Activated B cell treated with CpG ODN at 0.5 μM for 24 hours (primary cell): Measurements from ENCODE around the gene LTBP2. TPM values are rescaled to one million over a fixed set of nuclear protein-coding genes. Genes with fewer than 3 reads are reported as not detected.

Experiments used
- ATAC-seq: fragments of 200-7000 bp; cut with Tn5 transposase; one replicate; pipeline ENCODE4 v1.10.0; 2021; ENCODE audit warnings: low read depth, mild to moderate bottlenecking, moderate library complexity
- CTCF ChIA-PET: fragments of 350-600 bp; sonication (Branson Sonifier 250); formaldehyde crosslinking; loops from one replicate; lab custom pipeline; 2021; ENCODE audit warnings: antibody characterized with exemption; lab: Charles Lee
- POLR2A ChIA-PET: fragments of 350-600 bp; sonication (Branson Sonifier 250); formaldehyde crosslinking; loops from one replicate; lab custom pipeline; 2021; ENCODE audit warnings: antibody characterized with exemption; lab: Charles Lee
- DNase-seq: peaks from one replicate; pipeline ENCODE4 v3.0.0; 2022
- H3K27ac Mint-ChIP-seq: one replicate; pipeline ENCODE4 v1.8.0; 2020; ENCODE audit warnings: mixed read lengths
- H3K27me3 Mint-ChIP-seq: one replicate; pipeline ENCODE4 v1.8.0; 2021; ENCODE audit warnings: mixed read lengths
- H3K36me3 Mint-ChIP-seq: one replicate; pipeline ENCODE4 v1.8.0; 2021; ENCODE audit warnings: low read depth, mixed read lengths
- H3K4me1 Mint-ChIP-seq: one replicate; pipeline ENCODE4 v1.8.0; 2021; ENCODE audit warnings: mixed read lengths
- H3K4me3 Mint-ChIP-seq: one replicate; pipeline ENCODE4 v1.8.0; 2020; ENCODE audit warnings: mild to moderate bottlenecking, mixed read lengths
- H3K9me3 Mint-ChIP-seq: one replicate; pipeline ENCODE4 v1.8.0; 2020; ENCODE audit warnings: mixed read lengths
- CTCF ChIP-seq: fragments of 200-600 bp; IDR thresholded peaks from one replicate; pipeline ENCODE4 v1.8.0; 2022; ENCODE audit warnings: antibody characterized with exemption, mild to moderate bottlenecking
- intact Hi-C: fragments of 100-400 bp; cut with micrococcal nuclease; formaldehyde crosslinking; loops from one replicate; pipeline ENCODE4 v1.15.1; 2024
- total RNA-seq: library from RNA; stranded (reverse); gene quantifications from 2 replicates; pipeline ENCODE4 v1.2.3, GENCODE V29; 2022

LTBP2 gene
- total RNA-seq, 1 donor from 2014 or later = 0.11 TPM

GRCh38 chr14:74595006-74595735, 16.9 kb downstream of the LTBP2 start:
- CTCF ChIA-PET = interaction anchor here (1.3 to 3.0 kb wide), 2 partner anchors 14 to 17 kb away, joined by 4 to 14 read pairs; partner anchors contain the start of gene LTBP2
- no peaks in the 10 kb centered on the region for H3K27me3 Mint-ChIP-seq
- POLR2A ChIA-PET = no interaction called here
- no peak for TF ChIP-seq CTCF
- H3K4me3 Mint-ChIP-seq = no peak overlapping the region
- DNase-seq = no peak
- H3K36me3 Mint-ChIP-seq = no peaks in the 10 kb centered on the region
- intact Hi-C loops = no loop called here
- H3K4me1 Mint-ChIP-seq = peaks cover 29% of the 10 kb centered on the region
- no peaks in the 10 kb centered on the region for H3K9me3 Mint-ChIP-seq
- H3K27ac Mint-ChIP-seq = no peak overlapping the region
- no peak for ATAC-seq

GRCh38 chr14:74594606-74595005, 17.4 kb downstream of the LTBP2 start:
- Mint-ChIP-seq H3K4me1 (peaks cover 29% of the 10 kb centered on the region), H3K27me3 (no peaks in the 10 kb centered on the region), H3K4me3 (no peak overlapping the region), H3K9me3 (no peaks in the 10 kb centered on the region), H3K27ac (no peak overlapping the region), H3K36me3 (no peaks in the 10 kb centered on the region)
- ChIA-PET POLR2A (no interaction called here), CTCF (interaction anchor here (1.3 to 3.0 kb wide), 2 partner anchors 14 to 18 kb away, joined by 4 to 14 read pairs; partner anchors contain the start of gene LTBP2)
- ATAC-seq (no peak), DNase-seq (no peak)
- TF ChIP-seq CTCF = no peak
- intact Hi-C loops = no loop called here

GRCh38 chr14:74594029-74594428, 18.0 kb downstream of the LTBP2 start:
- Mint-ChIP-seq H3K4me1 (peaks cover 29% of the 10 kb centered on the region), H3K36me3 (no peaks in the 10 kb centered on the region), H3K9me3 (no peaks in the 10 kb centered on the region), H3K27ac (peak overlapping the region; percentile 53), H3K27me3 (no peaks in the 10 kb centered on the region), H3K4me3 (no peak overlapping the region)
- DNase-seq (no peak), ATAC-seq (no peak)
- TF ChIP-seq CTCF = no peak
- ChIA-PET CTCF (interaction anchor here (3.0 kb wide), 1 partner anchor 18 kb away, joined by 14 read pairs; the partner anchor contains the start of gene LTBP2), POLR2A (no interaction called here)
- intact Hi-C loops = no loop called here

GRCh38 chr14:74593241-74593953, 18.6 kb downstream of the LTBP2 start:
- Mint-ChIP-seq H3K27me3 (no peaks in the 10 kb centered on the region), H3K27ac (peak overlapping the region; percentile 71), H3K36me3 (no peaks in the 10 kb centered on the region), H3K9me3 (no peaks in the 10 kb centered on the region), H3K4me1 (peaks cover 29% of the 10 kb centered on the region), H3K4me3 (peak overlapping the region; percentile 51)
- ATAC-seq = peak; percentile 33
- TF ChIP-seq CTCF = no peak
- intact Hi-C loops = loop anchor here (1.0 to 2.0 kb wide), 2 partner anchors 25 to 101 kb away; partner anchors contain the start of genes ISCA2 and NPC2
- ChIA-PET CTCF (interaction anchor here (3.0 kb wide), 1 partner anchor 19 kb away, joined by 14 read pairs; the partner anchor contains the start of gene LTBP2), POLR2A (interaction anchor here (1.1 kb wide), 1 partner anchor 30 kb away, joined by 3 read pairs; no protein-coding TSS in a partner anchor)
- no peak for DNase-seq
